GM19025 (cell line): ENCODE data around the gene TMC8.
"Not testable (repeated sequence)": the region's sequence is repeated elsewhere in the genome, so short reads cannot be mapped to it uniquely, and the experiment has no call there.

Source experiments
- ATAC-seq: cut with Tn5 transposase; IDR thresholded peaks from one replicate; pipeline ENCODE4 v1.9.1; 2021; ENCODE audit warnings: mild to moderate bottlenecking, low read depth, moderate library complexity; ENCODE audit not compliant: unreplicated experiment

TMC8 gene

DNA sequence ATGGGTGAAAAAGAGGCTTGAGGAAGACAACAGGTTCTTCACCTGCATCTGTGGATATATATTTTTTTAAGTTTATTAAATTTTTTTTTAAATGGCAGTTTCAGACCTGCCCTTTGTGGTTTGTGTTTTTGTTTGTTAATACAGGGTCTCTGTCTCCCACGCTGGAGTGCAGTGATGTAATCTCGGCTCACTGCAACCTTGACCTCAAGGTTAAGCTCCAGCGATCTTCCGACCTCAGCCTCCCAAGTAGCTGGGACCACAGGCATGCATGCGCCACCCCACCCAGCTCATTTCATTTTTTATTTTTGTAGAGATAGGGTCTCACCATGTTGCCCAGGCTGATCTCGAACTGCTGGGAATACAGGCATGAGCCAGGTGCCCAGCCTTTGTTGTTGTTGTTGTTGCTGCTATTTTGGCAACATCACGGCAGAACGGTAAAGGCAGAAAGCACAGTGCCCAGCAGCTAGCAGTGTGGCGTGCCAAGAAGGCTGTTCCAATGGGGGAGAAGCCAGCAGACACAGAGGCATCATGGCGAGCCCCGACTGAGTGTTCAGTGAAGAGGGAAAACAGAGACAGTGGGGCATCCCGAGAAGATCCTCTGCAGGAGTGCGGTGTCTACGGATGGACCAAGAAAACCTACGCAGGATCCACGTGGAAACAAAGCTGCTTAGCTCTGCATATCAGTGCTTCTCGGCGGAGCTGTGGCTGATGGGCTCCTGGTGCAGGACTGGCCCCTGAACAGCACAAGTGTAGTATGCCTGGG, 21.7 kb upstream of the TMC8 start:
- ATAC-seq: no peak

DNA sequence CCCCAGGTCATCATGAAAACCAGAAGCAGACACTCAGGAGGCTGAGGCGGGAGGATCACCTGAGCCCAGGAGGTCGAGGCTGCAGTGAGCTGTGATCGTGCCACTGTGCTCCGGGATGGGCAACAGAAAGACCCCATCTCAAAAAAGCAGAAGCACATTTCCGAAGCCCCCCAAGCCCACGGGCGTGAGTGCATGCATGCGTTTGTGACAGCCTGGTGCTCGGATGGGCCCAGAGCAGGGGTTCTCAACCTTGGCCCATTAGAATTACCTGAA, 21.1 kb upstream of the TMC8 start:
- ATAC-seq: no peak

- ATAC-seq: no peak
These were observed 20.1 kb upstream of the TMC8 start for GRCh38 chr17:78110363-78111015.

- ATAC-seq: no peak
These were observed 19.4 kb upstream of the TMC8 start for GRCh38 chr17:78111016-78111726.

DNA sequence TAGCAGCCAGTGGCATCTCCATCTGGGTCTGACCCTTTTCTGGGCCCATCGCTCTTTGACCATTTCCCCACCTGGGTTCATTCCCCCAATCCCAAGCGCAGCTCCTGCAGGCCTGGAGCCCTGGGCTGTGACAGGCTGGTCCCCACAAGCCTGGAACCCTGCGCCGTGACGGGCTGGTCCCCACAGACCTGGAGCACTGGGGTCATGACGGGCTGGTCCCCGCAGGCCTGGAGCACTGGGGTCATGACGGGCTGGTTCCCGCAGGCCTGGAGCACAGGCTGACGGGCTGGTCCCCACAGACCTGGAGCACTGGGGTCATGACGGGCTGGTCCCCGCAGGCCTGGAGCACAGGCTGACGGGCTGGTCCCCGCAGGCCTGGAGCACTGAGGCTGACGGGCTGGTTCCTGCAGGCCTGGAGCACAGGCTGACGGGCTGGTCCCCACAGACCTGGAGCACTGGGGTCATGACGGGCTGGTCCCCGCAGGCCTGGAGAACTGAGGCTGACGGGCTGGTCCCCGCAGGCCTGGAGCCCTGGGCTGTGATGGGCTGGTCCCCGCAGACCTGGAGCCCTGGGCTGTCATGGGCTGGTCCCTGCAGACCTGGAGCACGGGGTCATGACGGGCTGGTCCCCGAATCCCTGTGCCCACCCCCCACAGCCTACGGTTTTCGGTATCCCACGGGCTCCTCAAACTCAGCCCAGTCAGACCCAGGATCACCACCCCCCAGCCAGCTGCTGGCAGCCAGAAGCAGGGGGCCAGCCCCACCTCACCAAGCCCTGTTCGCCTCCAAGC, 18.6 kb upstream of the TMC8 start:
- ATAC-seq: no peak

DNA sequence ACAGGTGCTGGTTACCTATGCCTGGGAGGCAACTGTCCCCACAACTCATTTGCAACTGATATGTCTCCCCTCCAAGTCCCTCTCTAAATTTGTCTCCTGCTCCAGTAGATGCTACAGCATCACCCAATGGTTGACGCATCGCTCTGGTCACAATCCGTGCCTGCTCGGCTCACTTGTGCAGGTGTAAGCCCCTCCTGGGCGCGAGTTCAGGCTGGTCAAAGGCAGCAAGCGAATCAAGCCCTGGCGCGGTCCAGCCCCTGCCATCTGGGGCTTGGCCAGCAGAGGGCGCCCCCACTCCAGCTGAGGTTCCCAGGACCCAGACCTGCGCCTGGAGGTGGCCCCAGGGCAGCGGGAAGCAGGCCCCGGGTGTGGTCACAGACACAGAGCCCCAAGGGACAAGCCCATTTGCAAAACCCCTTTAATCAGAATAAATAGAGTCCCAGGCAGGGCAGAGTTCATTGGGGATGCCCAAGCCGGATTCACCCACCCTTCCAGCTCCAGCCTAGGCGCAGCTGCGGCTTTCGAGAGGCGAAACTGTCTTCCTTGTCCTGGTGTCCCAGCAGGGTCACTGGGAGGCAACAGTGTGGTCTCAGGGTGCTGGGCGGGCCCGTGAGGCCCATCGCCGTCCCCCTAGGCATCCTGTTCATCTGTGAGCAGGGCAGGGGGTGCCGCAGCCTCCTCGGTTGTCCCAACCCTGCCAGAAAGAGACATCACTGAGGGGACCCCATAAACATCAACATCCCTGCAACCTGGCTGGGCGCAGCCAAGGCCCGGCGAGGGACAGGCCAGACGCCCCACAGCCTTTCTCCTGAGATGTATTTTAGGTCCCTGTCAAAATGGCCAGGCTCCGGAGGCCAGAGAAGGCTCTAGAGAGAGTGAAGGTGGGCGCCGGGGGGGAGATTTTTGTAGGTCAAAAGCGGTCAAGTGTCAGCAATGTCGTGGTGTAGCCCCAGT, 17.8 kb upstream of the TMC8 start:
- ATAC-seq: peak; percentile 62

- ATAC-seq: no peak
These were observed 16.5 kb upstream of the TMC8 start for GRCh38 chr17:78113804-78114785.

DNA sequence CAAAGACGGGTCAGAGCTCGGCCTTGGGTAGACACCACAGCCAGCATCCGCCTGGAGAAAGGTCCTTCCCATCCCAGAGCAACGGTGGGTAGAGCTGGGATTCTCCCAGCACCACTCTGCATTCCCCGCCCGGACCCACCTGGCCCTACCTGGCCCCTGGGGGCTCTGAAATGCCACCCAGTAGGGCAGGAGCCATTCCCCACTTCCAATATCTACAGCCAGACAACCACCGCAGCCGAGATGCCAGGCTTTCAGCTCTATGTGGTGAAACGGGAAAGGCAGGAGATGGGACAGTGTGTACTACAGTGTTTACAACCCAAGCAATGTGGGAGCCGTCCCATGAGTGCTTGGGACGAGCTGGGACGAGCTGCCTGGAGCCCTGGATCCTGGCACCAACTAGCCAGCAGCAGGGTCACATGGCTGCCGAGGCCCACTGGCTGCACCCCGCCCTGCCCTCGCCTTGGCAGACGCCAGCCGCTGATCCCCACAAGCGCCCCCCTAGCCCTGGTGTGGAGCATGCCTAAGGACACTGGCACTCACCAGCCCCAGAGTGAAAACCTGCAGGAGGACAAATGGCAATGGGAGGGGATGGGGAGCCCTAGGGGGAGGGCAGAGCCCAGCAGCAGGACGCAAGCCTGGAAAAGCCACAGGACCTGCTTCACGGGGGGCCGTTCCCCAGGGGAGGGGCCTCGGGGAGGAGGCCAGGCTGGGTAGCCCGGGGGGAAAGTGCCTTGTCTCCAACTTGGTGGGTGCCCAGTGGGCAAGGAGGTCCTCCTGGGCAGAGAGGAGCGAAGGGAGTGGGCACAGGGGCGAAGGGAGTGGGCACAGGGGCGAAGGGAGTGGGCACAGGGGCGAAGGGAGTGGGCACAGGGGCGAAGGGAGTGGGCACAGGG, 15.5 kb upstream of the TMC8 start:
- no peak for ATAC-seq

DNA sequence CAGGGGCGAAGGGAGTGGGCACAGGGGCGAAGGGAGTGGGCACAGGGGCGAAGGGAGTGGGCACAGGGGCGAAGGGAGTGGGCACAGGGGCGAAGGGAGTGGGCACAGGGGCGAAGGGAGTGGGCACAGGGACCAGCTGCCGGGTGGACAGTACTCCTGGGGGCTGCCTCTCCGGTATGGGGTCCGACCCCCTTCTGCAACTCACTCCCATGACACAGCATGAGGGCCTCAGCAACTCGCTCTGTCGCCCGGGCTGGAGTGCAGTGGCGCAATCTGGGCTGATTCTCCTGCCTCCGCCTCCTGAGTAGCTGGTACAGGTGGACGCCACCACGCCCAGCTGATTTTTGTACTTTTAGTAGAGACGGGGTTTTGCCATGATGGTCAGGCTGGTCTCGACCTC, 14.8 kb upstream of the TMC8 start:
- not testable (repeated sequence) for ATAC-seq

- ATAC-seq: no peak
These were observed 14.2 kb upstream of the TMC8 start for GRCh38 chr17:78116411-78116810.

GRCh38 chr17:78117027-78117981, 13.3 kb upstream of the TMC8 start:
- ATAC-seq: no peak

DNA sequence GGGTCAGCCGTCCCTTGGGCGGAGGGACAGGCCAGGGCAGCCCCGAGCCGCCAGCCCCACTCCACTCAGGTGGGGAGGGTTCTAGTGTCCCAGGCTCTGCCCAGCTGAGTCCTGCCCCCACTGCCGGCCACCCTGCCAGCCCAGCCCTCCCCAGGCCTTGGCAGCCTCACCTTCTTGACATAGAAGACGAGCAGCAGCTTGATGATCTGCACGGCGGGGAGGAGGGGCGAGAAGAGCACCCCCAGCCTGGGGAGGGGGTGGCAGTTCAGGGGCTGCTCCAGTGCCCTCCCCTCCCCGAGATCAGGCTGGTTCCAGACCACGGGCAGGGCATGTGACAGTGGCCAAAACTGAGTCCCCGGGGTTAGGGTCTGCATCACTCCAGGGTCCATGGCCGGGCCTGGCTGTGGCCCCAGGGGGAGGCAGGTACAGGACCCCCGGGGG, 11.8 kb upstream of the TMC8 start:
- ATAC-seq: no peak

DNA sequence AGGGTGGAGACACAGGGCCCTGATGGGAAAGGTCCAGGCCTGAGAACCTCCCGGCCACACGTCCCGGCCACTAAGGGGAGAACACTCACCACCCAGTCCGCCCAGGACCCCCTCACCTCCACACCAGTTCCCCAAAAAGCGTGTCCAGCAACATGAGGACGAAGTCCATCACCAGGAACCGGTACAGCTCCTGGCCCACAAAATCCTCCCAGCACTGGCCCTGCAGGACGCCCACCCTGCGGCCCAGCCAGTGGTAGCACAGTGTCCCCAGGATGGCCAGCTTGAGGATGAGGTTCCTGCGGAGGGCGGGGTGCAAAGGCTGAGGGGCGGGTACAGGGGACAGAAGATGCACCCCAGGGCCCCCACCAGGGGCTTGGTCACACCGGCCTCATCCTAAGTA, 10.0 kb upstream of the TMC8 start:
- ATAC-seq: no peak

DNA sequence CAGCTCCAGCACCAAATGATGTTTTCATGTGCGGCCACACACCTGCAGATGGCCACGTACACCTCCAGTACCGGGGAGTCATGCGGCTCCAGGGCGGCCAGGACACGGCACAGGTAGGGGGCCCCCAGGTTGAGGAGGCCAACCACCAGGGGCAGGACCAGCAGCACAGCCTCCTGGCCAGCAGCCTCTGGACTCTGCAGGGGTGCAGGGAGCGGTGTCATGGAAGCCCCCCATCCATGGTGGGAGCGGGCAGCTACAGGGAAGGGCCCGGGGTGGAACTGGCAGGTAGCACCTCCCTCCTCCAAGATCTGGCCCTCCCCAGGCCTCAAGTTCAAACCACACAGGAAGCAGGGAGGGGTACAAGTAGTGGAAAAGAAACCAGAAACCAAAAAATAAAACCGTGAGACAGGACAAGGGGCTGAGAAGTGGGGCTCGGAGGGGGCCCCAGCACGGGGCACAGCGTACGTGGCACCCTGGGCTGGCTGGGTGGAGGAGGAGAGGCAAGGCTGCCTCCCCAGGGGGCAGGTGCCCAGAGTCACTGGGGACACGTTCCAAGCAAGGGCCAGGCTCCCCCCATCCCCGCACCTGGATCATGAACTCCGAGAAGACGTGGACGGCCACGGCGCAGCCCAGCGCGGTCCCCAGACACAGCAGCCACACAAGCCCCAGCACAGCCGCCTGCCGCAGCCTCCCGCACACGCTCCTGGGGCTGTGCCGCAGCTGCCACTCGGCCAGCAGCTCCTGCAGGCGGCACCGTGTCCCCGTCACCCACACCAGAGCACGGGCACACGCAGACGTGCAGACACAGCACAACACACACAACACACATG, 9.4 kb upstream of the TMC8 start:
- ATAC-seq: no peak

- ATAC-seq: no peak
These were observed 8.8 kb upstream of the TMC8 start for GRCh38 chr17:78121801-78122215.
